GM04504 (cell line): ENCODE data around the gene HNRNPA0.

Source experiments
- DNase-seq: peaks from one replicate; pipeline ENCODE4 v3.0.0-alpha.2; 2012; ENCODE audit warnings: low read depth

HNRNPA0 gene

DNA sequence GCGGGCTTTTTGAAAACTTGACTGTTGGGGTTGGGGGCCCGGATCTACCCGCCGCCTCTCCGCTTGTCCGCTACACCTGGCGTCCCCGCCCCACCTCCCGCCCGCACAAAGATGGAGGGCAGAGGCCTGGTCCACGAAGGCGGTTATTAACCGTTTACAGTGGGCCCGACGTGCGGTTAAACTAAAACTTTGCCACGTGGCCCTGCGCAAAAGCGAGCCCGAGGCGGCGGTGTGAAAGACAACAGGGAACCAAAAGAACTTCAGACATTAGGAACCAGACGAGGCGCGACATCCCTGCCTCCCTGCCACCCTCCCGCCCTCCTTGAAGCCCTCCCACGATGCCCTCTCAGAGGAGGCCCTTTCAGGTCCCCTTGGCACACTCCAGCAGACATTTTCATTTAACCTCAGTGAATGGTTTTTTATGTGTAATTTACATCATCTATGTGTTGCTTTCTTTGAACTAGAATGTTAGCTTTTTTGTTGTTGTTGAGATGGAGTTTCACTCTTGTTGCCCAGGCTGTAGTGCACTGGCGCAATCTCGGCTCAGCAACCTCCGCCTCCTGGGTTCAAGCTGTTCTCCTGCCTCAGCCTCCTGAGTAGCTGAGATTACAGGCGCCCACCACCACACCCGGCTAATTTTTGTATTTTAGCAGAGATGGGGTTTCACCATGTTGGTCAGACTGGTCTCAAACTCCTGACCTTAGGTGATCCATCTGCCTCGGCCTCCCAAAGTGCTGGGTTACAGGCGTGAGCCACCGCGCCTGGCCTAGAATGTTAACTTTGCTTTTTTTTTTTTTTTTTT lies 999 bp upstream of the HNRNPA0 start:
- no peak for DNase-seq

- no peak for DNase-seq
Measured at GRCh38 chr5:137753691-137754187, 424 bp downstream of the HNRNPA0 start.

DNA sequence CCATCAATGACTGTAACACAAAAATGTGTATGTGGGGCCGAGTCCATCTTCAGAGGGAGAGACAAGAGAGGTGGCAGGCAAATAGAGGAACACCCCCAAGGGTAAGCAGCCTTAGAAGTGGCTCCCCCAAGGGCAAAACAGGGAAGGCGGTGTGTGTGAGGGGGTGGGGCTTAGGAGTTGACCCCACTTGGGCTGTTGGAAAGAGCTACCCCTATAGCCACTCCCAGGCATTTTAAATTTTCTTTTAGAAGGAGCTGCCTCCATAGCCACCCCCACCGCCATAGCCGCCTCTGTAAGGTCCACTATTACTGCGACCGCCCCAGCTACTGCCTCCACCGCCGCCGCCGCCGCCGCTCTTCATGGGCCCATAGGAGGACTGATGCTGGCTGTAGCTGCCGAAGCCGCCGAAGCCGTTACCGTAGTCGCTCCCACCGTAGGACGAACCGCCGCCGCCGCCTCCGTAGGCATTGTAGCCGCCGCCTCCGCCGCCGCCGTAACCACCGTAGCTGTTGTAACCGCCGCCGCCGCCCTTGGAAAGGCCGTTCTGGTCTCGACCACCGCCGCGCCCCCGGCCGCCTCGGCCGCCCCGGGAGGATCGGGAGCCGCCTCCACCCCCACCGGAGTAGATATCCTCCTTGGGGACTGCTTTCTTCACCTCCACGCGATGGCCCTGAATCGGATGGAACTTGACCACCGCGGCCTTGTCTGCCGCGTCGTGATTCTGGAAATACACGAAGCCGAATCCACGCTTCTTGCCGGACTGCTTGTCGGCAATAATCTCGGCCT lies 1.1 kb downstream of the HNRNPA0 start:
- DNase-seq: no peak

GRCh38 chr5:137751869-137752491 lies 2.2 kb downstream of the HNRNPA0 start:
- DNase-seq: peak; percentile 61

- no peak for DNase-seq
Measured at GRCh38 chr5:137750436-137750835, 3.7 kb downstream of the HNRNPA0 start.

- DNase-seq: no peak
Measured at GRCh38 chr5:137747848-137748247, 6.3 kb downstream of the HNRNPA0 start.

GRCh38 chr5:137743031-137743640 lies 11.0 kb downstream of the HNRNPA0 start:
- no peak for DNase-seq

DNA sequence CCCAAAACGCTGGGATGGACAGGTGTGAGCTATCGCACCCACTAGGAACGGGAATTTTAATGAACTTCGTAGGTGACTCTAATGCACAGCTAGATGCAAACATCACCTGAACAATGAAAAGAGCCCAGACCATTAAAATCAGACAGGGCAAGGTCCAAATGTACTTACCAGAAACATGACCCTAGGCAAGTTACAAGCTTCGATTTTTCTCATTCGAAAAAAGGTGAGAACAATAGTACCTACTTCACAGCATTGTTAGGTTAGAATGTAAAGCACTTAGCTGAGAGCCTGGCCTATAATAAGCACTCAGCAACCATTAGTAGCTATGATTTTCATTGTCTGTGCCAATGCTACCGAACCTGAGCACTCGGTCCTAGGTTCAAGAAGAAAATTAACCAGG lies 12.4 kb downstream of the HNRNPA0 start:
- DNase-seq: no peak

DNA sequence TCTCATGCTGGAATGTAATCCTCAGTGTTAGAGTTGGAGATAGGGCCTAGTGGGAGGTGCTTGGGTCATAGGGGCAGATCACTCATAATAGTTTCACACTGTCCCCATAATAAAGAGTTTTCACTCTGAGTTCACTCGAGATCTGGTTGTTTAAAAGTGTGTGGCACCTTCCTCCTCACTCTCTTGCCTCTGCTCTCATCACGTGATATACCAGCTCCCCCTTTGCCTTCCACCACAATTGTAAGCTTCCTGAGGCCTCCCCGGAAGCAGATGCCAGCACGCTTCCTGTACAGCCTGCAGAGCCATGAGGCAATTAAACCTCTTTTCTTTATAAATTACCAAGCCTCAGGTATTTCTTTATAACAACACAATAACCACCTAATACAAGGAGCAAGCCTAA lies 14.4 kb downstream of the HNRNPA0 start:
- DNase-seq: no peak

DNA sequence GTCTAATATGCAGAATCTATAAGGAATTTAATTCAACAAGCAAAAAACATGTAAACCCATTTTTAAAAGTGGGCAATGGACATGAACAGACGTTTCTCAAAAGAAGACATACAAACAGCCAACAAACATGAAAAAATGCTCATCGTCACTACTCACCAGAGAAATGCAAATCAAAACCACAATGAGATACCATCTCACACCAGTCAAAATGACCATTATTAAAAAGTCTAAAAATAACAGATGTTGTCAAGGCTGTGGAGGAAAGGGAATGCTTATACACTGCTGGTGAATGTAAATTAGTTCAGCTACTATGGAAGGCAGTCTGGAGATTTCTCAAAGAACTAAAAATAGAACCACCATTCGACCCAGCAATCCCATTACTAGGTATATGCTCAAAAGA lies 15.2 kb downstream of the HNRNPA0 start:
- DNase-seq: no peak

DNA sequence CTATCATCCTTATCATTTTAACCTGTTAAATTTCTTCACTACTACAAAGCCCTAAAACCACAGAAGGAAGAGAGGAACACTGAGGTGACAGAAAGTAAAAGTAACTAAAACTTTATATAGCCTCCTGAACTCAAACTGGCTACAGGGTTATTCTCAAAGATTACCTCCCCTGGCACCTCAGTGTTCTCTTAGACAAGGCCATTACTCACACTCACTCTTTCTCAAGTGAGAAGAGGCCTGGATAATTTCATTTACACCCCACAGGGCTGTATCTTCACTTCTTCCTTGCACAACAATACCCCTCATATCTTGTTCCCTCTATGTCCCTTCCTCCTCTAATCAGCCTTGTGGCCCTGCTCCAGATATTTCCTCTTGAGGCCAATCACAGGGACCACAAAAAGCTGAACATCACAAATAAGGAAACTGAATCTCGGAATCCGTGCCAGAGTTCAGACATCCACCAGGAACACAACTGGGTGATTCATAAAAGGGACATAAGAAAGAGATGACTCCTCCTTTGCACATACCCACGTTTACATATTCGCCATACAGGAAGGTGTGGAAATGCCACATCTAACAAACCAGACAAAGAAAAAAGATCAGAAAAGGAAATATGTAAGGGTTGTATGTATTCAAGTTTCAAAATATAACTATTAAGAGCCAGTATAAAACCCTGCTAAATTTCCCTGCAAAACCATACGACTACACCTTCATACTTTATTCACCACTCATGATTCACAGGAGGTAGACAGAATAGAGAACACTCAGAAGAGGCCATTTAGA lies 16.6 kb downstream of the HNRNPA0 start:
- no peak for DNase-seq

GRCh38 chr5:137736496-137736895 lies 17.7 kb downstream of the HNRNPA0 start:
- no peak for DNase-seq

DNA sequence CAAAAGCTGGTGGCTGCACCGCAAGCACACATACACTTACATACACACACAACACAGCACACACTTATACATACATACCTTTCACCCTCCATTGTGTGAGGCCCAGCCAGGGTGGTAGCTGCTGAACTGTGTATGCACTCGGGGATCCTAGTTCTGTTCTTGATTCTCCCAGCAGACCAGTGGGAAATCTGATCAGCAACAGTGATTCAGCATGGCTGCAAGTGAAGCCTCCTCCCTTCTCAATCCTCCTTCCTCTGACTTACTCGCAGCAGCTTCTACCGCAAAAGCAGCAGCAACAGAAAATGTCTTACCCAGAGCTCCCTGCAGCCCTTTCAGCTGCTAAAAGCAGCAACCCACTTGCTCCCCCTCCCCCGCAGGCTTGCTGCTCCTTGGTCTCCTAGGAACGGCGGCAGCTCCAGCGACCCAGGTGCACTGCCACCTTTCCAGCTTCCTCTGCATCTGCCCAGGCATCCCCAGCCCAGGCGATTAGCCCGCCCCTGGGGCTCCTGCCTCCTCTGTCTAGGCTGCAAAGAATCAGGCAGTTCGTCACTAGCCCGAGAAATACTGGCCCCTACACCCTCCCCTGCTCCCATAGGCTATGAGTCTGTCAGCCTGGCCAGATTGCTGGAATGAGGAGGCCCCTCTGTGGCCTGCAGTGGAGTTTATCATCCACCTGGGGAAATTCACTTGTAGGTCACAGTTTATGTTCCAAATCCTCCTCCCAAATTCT lies 18.4 kb downstream of the HNRNPA0 start, which contains the start of gene KLHL3:
Gene KLHL3, minus strand, starts transcription at position 535 of the 730 bp plus-strand sequence. Its CDS starts 443 bp downstream, at position 92.
- no peak for DNase-seq

DNA sequence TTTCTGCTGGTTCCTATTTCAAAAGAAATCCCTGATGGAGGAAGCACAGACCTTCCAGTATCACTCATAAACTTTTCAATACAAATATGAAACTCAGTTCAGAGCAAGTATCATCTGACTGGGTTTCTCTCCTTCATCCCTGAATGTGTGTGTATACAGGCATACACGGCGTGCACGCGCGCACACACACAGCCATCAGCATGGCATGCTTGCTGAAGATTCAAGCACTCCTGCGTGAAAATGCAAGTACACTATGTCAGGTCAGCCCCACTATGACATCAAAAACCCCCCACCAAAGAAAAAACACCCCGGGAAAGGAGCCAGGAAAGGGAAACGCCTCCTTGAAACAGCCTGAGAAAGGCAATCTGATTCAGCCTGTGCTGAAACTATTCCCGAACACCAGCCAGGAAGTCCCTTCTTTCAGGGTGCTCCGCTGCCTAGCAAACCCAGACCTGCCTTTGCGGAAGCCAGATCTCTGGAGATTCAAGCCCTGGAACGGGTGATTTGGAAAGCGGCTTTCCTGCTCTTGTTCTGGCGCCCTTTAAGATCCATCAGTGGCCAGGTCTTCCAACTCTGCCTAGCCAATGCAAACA lies 19.1 kb downstream of the HNRNPA0 start:
- no peak for DNase-seq

DNA sequence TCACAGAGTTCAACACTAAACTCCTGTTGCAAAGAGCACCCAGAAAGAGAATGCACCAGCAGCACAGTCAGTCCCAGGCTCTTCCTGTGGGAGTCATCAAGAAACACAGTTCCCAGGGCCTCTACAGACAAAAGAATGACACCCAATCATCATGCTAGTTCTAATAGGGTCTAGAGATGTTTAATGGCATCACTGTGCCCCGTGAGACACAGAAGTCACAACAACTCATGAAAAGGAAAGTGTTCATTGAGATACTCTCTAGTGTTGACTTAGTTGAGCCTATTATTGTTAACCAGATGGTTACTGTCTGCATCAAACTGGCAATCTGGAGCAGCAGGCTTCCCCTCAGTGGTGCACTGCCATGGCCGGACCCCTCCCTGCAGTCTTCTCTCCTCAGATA lies 19.8 kb downstream of the HNRNPA0 start:
- DNase-seq: no peak

DNA sequence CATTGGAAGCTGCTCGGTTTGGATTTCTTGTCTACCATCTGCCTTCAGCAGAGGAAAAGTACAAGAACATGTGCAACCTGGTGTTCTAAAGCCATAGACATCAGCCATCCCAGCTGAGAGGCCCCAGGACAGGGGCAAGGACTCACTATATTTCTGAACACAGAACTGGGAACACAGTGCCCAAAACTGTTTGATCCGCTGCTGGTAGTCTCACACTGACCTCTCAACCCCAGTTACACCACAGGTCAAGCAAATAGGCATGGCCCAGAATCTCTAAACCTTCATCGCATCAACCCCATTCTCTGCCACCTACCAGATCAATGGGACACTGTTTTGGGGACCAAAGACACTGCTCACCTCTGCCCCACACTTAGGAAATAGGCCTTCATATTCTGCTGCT lies 20.2 kb downstream of the HNRNPA0 start:
- no peak for DNase-seq

GRCh38 chr5:137733006-137733405 lies 21.2 kb downstream of the HNRNPA0 start:
- DNase-seq: no peak

DNA sequence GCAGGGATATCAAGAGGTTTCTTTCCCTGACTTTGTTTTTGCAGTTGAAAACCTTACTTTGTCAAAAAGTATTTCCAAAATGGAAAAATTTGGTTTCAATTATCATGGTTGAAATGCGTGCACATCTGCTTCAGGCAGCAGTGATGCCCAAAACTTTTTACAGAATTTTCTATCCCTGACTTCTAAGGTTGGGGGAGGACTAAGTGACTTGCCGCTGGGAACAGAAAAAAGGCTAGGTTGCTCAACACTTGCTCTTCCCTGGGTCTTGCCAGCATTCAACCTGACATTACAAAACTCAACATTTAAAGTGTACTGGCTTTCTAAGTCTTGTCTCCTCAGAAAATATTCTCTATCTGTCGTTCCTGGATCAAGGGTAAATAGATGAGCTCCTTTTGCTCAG lies 23.0 kb downstream of the HNRNPA0 start:
- DNase-seq: no peak

- DNase-seq: no peak
Measured at GRCh38 chr5:137730336-137730735, 23.8 kb downstream of the HNRNPA0 start.

- DNase-seq: no peak
Measured at GRCh38 chr5:137728048-137728447, 26.1 kb downstream of the HNRNPA0 start.
